HUES6 (cell line): Measurements from ENCODE around the gene ERRFI1.
A peak's percentile ranks its signal among the peaks of the same experiment; 100 is the strongest.

Experiments
- H3K27ac ChIP-seq: 2 replicates; pipeline ENCODE4 v1.7.0; 2013; ENCODE audit warnings: low read depth, mild to moderate bottlenecking, low read length, inconsistent platforms
- H3K27me3 ChIP-seq: 2 replicates; pipeline ENCODE4 v1.6.1; 2013; ENCODE audit warnings: low read length; ENCODE audit not compliant: control insufficient read depth, insufficient read depth
- H3K36me3 ChIP-seq: 2 replicates; pipeline ENCODE4 v1.6.1; 2013; ENCODE audit warnings: low read length; ENCODE audit not compliant: control insufficient read depth, insufficient read depth
- H3K4me1 ChIP-seq: 2 replicates; pipeline ENCODE4 v1.6.1; 2013; ENCODE audit warnings: low read length; ENCODE audit not compliant: control insufficient read depth, insufficient read depth
- H3K4me3 ChIP-seq: 2 replicates; pipeline ENCODE4 v1.5.1; 2013; ENCODE audit warnings: low read depth, low read length
- H3K9ac ChIP-seq: one replicate; pipeline ENCODE4 v1.6.1; 2013; ENCODE audit warnings: mild to moderate bottlenecking, low read length
- H3K9me3 ChIP-seq: 2 replicates; pipeline ENCODE4 v1.6.1; 2013; ENCODE audit warnings: low read depth, low read length; ENCODE audit not compliant: control insufficient read depth, insufficient read depth

Gene ERRFI1

GRCh38 chr1:8025061-8025670 lies 943 bp downstream of the ERRFI1 start:
- Histone ChIP-seq H3K27me3 (peaks cover 14% of the 10 kb centered on the region), H3K9me3 (no peaks in the 10 kb centered on the region), H3K4me1 (peaks cover 51% of the 10 kb centered on the region), H3K9ac (peak overlapping the region; percentile 84), H3K4me3 (peak overlapping the region; percentile 77), H3K36me3 (no peaks in the 10 kb centered on the region), H3K27ac (0 out of 2 replicates have a peak overlapping the region, but pooled peaks have one; percentile 27)

- no peak overlapping the region for H3K27ac ChIP-seq
- H3K36me3 ChIP-seq, result no peaks in the 10 kb centered on the region
- peaks cover 59% of the 10 kb centered on the region for H3K4me1 ChIP-seq
- peaks cover 14% of the 10 kb centered on the region for H3K27me3 ChIP-seq
- H3K9me3 ChIP-seq, result no peaks in the 10 kb centered on the region
- H3K9ac ChIP-seq, result no peak overlapping the region
- H3K4me3 ChIP-seq, result peak overlapping the region; percentile 77
These were observed 1.8 kb downstream of the ERRFI1 start for GRCh38 chr1:8024329-8024728.

DNA sequence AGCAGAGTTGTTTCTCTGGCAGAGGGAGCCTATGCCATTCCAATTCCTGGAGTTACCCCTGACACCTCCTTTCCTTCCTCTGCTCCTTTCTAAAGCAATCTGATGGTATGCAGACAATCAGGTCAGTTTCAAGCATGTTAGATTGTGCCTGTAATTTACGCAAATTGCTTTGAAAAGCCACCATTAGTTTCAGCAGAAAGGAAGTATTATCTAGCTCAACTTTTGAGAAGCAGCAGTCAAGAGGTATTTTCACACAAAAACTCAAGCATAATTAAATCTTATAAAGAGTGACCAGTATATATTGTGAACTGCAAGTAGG lies 2.2 kb downstream of the ERRFI1 start:
- Histone ChIP-seq H3K9me3 (no peaks in the 10 kb centered on the region), H3K36me3 (no peaks in the 10 kb centered on the region), H3K27me3 (peaks cover 14% of the 10 kb centered on the region), H3K4me3 (peak overlapping the region; percentile 77), H3K9ac (no peak overlapping the region), H3K4me1 (peaks cover 63% of the 10 kb centered on the region), H3K27ac (no peak overlapping the region)

DNA sequence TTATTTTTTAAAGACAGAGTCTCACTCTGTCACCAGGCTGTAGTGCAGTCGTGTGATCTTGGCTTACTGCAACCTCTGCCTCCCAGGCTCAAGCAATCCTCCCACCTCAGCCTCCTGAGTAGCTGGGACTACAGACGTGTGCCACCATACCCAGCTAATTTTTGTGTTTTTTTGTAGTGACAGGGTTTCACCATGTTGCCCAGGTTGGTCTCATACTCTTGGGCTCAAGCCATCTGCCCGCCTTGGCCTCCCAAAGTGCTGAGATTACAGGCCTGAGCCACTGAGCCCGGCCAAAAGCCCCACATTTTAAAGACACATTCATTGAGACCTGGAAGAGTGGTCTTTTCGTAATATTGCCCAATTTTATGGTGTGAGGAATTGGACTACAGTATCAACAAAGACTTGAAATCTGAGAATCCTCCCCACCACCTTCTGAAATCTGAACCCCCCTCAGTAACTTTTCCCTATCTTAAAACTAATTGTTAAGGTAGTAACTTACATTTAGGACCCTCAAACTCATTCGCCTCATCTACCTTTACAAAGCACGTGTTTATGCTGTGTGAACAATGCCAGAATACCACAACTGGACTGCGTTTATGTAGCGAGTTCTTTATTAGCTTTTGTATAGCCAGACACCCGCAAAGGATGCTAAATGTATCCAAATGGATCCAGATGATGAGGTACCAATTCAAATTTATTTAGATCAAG lies 2.7 kb downstream of the ERRFI1 start:
- Histone ChIP-seq H3K9me3 (no peaks in the 10 kb centered on the region), H3K36me3 (no peaks in the 10 kb centered on the region), H3K27ac (no peak overlapping the region), H3K4me3 (peak overlapping the region; percentile 77), H3K9ac (peak overlapping the region; percentile 7), H3K4me1 (peaks cover 66% of the 10 kb centered on the region), H3K27me3 (peaks cover 14% of the 10 kb centered on the region)

- Histone ChIP-seq H3K27ac (no peak overlapping the region), H3K4me1 (peaks cover 65% of the 10 kb centered on the region), H3K9me3 (no peaks in the 10 kb centered on the region), H3K9ac (no peak overlapping the region), H3K36me3 (no peaks in the 10 kb centered on the region), H3K4me3 (0 out of 2 replicates have a peak overlapping the region, but pooled peaks have one; percentile 5), H3K27me3 (peaks cover 14% of the 10 kb centered on the region)
These were observed 3.5 kb downstream of the ERRFI1 start for GRCh38 chr1:8022395-8023286.

- peaks cover 65% of the 10 kb centered on the region for H3K4me1 ChIP-seq
- H3K27ac ChIP-seq, result no peak overlapping the region
- no peaks in the 10 kb centered on the region for H3K36me3 ChIP-seq
- H3K9me3 ChIP-seq, result no peaks in the 10 kb centered on the region
- no peak overlapping the region for H3K9ac ChIP-seq
- no peak overlapping the region for H3K4me3 ChIP-seq
- peaks cover 11% of the 10 kb centered on the region for H3K27me3 ChIP-seq
These were observed 4.3 kb downstream of the ERRFI1 start for GRCh38 chr1:8021676-8022266.

DNA sequence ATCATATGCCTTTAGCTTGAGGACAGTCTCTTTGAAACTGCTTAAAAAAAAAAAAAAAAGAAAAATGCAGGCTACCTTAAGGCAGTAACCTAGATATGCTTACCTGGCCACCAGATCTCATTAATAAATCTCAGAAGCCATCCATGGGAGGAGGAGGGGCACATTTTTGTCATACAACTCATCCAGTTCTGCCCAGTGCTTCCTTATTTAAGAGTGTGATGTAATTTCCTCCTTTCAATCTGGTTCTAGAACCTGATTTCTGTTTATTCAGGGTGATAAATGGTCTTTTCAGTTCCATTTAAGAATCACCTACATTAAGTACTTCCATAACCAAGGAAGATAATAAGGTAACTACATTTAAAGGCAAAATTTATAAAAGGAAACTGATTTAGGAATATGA lies 6.1 kb downstream of the ERRFI1 start:
- Histone ChIP-seq H3K9me3 (no peaks in the 10 kb centered on the region), H3K4me1 (peaks cover 80% of the 10 kb centered on the region), H3K4me3 (no peak overlapping the region), H3K27ac (no peak overlapping the region), H3K9ac (no peak overlapping the region), H3K36me3 (no peaks in the 10 kb centered on the region), H3K27me3 (peaks cover 3% of the 10 kb centered on the region; the same call in 1 of the 2 replicates)

DNA sequence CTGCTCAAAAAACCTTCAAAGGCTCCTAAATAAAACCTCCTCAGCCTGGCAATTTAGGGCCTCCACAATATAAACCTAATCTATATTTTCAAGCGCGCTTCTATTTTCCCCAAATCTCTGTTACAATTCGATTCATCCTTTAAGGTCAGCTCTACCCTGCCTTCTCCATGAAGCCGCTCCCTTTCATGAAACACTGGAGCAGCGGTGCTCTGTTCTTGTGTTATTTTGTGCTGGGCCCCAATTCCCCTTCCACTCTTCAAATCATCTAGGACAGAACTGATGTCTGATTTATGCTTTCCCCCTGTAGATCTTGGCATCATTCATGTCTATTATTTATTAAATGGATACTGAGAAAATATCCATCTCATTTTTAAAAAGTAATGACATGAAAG lies 6.9 kb downstream of the ERRFI1 start:
- Histone ChIP-seq H3K27me3 (no peaks in the 10 kb centered on the region), H3K9ac (no peak overlapping the region), H3K4me3 (peak overlapping the region; percentile 27; the same call in 1 of the 2 replicates), H3K27ac (peak overlapping the region; percentile 15; the same call in 1 of the 2 replicates), H3K36me3 (peaks cover 7% of the 10 kb centered on the region), H3K4me1 (peaks cover 78% of the 10 kb centered on the region), H3K9me3 (no peaks in the 10 kb centered on the region)

DNA sequence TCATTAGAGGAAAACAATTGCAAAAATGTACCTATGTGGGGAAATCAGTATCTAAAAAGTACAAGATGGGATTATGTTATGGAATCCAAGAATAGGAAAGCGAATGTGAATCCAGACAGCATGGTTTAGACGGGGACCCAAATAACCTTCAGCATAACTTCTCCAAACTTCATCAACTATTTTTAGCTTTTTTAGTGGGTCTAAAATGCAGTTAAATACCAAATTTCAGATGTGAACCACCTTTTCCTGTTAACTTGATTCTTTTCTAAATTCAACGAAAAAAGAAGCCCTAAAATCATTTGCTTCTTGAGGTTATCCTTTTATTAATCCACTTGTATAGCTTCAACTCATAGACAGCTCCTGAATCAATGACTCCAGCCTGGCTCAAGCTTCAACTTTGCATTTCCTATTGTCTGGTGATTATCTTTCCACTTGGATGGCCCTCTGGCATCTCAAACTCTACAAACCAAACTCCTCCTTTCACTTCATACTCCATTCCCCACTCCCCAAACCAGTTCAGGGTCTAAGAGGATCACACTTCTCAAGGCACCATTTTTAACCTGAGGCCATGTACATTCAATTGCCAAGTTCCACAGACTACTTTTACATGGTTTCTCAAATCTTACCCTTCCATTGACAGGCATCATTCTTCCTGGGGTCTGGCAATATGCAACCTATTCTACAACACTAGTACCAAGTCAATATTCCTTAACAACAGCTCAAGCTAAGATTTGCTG lies 7.4 kb downstream of the ERRFI1 start:
- Histone ChIP-seq H3K27ac (peak overlapping the region; percentile 15; the same call in 1 of the 2 replicates), H3K36me3 (peaks cover 13% of the 10 kb centered on the region), H3K4me1 (peaks cover 72% of the 10 kb centered on the region), H3K9me3 (no peaks in the 10 kb centered on the region), H3K4me3 (peak overlapping the region; percentile 27; the same call in 1 of the 2 replicates), H3K9ac (no peak overlapping the region), H3K27me3 (no peaks in the 10 kb centered on the region)

- H3K36me3 ChIP-seq, result peaks cover 23% of the 10 kb centered on the region
- no peaks in the 10 kb centered on the region for H3K27me3 ChIP-seq
- H3K9me3 ChIP-seq, result no peaks in the 10 kb centered on the region
- H3K4me3 ChIP-seq, result no peak overlapping the region
- H3K9ac ChIP-seq, result no peak overlapping the region
- no peak overlapping the region for H3K27ac ChIP-seq
- H3K4me1 ChIP-seq, result peaks cover 62% of the 10 kb centered on the region
These were observed 8.5 kb downstream of the ERRFI1 start for GRCh38 chr1:8017495-8018197.
